NCI-H345 (cell line): ENCODE results near the gene CKAP5.

Experiments
- DNase-seq: peaks from one replicate; lab custom pipeline; 2025; lab: John Stamatoyannopoulos, UW

CKAP5 gene

DNA sequence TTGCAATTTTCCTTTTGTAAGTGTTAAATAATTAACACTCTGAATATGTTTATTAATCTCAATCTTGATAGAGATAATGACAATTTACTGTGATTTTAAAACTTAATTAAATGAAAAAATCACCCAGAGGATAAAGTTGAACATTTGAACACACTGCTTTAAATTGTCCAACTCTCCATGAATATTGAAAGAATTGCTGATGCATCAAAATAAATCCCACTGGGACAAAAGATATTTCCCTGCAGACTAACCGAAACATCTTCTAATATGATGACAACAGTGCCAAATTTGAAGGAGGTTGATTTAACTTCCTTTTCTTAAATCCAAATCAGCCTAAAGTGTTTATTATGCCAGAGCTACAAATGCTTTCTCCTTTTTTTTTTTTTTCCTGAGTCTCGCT, 79.4 kb downstream of the CKAP5 start:
- DNase-seq, result no peak

DNA sequence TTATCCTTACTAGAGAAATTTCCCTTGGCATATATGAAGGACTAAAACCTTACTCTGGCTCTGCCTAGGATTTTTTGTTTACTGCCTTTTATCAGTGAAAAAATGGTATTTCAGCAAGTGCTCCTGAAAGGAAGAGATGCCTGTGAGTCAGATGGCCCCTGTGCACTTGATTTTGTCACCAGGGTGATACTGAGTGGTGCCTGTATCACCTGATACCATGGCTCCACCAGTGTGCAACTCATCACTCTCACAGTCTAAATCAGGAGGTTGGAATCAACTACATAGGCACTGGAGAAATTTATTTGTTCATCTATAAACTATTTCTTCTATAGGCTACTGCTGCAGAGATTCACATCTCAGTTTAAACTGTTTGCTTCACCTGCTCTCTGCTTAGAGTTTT, 83.8 kb downstream of the CKAP5 start:
- no peak for DNase-seq

- no peak for DNase-seq
These were observed 84.3 kb downstream of the CKAP5 start for GRCh38 chr11:46761807-46762206.

DNA sequence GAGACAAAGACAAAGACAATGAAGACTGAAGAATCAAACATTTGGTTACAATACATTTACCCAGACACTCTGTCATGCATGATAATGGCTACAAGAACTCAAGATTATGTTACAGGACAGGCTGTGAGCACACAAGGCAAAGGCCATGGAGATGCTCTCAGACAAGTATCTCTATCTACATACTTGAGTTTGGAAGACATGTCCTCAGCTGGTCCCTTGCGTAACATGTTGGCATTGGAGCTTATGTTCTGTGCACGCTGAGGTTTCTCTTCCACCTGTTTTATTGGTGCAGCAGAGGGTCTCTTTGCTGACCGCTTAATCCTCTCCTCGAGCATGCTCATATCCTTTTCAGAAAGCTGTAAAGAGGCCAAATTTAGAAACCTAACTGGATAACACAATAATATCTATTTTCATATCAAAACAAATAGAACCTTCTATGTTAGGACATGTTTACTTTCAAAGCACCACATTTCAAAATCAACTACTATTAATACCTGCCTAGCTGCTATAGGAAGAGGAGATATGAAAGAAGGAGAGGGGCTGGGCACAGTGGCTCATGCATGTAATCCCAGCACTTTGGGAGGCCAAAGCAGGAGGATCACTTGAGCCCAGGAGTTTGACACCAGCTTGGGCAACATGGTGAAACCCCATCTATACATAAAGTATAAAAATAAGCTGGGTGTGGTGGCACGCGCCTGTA, 85.5 kb downstream of the CKAP5 start:
- no peak for DNase-seq

DNA sequence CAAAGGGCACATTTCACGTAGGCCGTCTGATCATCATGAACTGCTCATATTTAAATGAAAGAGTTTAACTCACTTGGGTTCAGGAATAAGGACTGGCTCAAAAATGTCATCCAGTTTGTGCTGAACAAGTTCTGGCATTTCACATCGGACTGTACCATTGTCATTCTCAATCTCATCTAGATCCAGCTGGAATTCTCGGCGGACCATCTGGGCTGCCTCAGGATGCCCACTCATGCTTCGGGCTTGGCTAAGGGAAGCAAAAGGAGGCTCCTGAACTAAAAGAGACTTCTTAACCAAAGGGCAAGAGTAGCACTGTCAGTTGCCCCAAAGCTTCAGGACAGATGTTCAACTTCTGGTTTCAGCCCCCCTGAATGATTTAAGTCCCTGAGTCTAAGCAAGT, 86.9 kb downstream of the CKAP5 start:
- DNase-seq, result no peak

GRCh38 chr11:46755962-46756361, 90.1 kb downstream of the CKAP5 start:
- DNase-seq, result no peak

GRCh38 chr11:46747150-46747549, 98.9 kb downstream of the CKAP5 start:
- no peak for DNase-seq

DNA sequence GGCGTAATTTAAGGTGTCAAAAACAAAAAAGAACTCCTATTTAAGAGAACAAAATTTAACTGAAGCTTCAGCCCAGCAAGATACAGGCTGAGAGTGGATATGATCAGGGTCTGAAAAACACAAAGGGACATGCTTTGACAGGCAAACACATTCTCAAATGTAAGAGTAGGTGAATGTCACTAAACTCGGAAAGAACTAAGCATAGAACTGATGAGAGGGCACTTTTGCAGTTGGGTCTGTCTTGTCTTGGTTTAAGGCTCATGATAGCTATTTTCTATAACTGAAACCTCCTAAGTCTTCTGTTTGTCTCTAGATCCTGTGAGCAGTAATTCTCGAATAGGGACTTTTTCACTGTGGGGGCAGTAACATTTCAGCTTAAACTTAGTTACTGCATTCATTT, 100.1 kb downstream of the CKAP5 start:
- no peak for DNase-seq

GRCh38 chr11:46745328-46745727, 100.8 kb downstream of the CKAP5 start:
- DNase-seq, result no peak

DNA sequence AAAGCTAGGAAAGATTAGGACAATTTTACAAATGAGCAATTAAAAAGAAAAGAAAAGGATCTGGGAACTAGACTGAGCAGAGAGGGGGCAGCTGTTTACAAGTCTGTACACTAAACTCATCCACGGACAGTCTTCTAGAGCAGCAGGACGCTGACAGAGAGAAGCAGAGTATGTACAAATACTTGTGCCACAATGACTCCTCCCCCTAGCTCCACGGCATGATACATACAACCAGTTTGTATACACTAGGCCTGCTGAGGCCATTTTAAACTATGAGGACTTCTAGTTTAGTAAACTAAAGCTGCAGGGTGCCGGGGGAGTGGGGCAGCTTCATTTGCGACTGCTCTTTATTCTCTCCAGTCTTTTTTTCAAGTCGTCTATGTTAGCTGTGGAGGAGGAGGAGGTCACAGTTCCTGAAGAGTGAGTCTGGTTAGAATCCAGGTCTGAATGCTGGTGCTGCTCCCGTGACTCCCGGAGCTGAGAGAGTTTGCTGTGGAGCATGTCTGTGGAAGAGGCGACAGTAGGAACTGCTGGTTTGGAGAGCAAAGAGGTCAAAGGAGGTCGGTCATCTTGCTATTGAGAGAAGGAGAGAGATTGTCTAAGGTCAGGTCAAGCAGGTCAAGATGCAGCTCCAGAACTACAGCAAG, 102.3 kb downstream of the CKAP5 start:
- DNase-seq, result peak; percentile 80

DNA sequence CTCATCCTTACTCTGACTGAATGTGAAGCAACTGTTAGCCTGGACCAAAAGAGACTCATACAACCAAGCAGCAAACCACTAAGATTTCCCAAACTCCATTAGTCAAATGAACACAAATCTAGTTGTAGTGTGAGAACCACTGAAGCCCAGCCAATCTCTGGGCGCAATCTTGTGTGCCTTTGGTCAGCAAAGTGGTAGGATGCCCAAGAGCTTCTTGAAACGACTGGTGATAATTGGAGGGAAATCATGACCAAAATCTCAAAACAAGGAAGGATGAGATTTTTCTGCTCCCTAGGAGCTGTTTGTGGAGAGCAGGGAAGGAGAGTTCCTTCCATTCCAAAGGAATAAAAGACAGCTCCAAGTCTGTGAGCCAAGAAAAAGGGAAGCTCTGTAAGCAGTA, 103.0 kb downstream of the CKAP5 start:
- DNase-seq, result no peak

- no peak for DNase-seq
These were observed 104.2 kb downstream of the CKAP5 start for GRCh38 chr11:46741600-46742484.

DNA sequence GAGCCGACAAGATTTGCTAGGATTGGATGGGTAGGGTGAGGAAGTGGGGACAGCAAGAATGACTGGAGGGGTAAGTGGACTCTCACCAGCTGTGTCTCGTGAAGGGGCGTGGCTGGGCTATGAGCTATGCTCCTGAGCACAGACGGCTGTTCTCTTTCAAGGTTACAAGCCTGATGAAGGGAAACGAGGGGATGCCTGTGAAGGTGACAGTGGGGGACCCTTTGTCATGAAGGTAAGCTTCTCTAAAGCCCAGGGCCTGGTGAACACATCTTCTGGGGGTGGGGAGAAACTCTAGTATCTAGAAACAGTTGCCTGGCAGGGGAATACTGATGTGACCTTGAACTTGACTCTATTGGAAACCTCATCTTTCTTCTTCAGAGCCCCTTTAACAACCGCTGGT, 107.2 kb downstream of the CKAP5 start:
- no peak for DNase-seq

DNA sequence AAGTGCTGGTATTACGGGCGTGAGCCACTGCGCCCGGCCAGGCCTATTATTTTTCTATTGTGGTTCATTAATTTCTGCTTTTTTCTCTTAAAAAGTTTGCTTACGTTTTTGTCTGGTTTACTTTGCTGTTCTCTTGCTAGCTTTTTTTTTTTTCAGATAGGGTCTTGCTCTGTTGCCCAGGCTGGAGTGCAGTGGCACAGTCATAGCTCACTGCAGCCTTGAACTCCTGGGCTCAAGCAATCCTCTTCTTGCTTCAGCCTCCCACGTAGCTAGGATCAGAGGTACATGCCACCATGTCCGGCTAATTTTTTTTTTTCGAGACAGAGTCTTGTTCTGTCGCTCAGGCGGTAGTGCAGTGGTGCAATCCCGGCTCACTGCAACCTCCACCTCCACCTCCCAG, 108.4 kb downstream of the CKAP5 start:
- no peak for DNase-seq

GRCh38 chr11:46736615-46737014, 109.5 kb downstream of the CKAP5 start:
- no peak for DNase-seq

DNA sequence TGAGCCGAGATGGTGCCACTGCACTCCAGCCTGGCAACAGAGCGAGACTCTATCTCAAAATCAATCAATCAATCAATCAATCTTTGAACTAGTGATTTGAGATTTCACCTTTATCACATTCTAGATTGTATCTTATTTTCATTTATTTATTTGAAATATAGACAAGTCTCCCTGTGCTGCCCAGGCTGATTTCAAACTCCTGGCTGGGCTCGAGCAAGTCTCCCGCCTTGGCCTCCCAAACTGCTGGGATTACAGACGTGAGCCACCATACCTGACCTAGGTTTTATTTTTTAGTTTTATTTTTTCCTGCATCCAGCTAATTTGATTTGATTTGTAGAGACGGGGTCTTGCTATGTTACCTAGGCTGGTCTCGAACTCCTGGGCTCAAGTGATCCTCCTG, 109.9 kb downstream of the CKAP5 start:
- DNase-seq, result no peak

GRCh38 chr11:46733234-46733633, 112.8 kb downstream of the CKAP5 start:
- DNase-seq, result no peak

DNA sequence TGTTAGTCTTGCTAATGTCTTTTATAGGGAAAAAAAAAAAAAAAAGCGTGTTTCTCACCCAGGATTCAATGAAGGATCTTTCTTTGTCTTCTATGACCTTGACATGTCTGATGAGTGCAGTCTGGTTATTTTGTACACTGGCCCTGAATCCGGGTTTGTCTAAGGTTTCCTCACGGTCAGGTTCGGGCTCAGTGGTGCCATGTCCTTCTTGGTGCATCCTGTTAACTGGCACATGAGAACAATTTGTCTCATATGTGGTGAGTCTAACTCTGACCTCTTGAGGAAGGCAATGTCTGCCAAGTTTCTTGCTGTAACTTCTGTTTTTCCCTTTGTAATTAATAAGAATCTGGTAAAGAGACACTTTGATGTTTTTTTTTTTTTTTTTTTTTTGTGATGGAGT, 114.5 kb downstream of the CKAP5 start:
- no peak for DNase-seq

DNA sequence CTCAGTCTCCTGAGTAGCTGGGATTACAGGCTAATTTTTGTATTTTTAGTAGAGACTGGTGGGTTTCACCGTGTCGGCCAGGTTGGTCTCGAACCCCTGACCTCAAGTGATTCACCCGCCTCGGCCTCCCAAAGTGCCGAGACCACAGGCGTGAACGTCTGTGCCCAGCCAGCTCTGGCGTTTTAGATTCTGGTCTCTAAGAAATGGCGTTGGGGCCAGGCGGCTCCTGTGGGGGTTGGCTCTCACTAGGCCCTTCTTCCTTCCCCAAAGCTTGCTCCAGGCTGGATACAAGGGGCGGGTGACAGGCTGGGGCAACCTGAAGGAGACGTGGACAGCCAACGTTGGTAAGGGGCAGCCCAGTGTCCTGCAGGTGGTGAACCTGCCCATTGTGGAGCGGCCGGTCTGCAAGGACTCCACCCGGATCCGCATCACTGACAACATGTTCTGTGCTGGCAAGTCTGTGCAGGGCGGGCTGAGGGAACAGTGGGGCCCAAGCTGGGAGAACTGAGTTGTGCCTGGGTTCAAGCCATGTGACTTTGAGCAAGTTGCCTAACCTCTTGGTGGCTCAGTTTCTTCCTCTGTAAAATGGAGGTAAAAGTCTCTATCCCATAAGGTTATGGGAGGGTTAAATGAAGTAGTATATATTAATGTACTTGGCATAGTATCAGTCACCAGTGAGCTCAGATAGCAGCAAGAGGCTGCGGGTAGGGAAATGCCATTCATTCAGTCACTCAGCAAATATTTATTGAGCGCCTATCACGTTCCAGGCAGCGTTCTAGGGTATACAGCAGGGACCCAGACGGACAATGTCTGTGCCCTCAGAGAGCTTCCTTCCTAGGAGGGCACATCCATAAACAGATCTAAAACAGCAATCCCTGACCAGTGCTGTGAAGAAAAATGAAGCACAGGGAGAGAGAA, 116.7 kb downstream of the CKAP5 start:
- DNase-seq, result no peak

- DNase-seq, result no peak
These were observed 117.4 kb downstream of the CKAP5 start for GRCh38 chr11:46728659-46729040.

- no peak for DNase-seq
These were observed 118.0 kb downstream of the CKAP5 start for GRCh38 chr11:46727952-46728658.
